ENCODE results near the gene TRA2A. TPM values are rescaled to one million over a fixed set of nuclear protein-coding genes. Genes with fewer than 3 reads are reported as not detected.

Gene TRA2A
- total RNA-seq, 4 donors from 2014 or later: 42.7 to 91.3 (median 50.2) TPM

DNA sequence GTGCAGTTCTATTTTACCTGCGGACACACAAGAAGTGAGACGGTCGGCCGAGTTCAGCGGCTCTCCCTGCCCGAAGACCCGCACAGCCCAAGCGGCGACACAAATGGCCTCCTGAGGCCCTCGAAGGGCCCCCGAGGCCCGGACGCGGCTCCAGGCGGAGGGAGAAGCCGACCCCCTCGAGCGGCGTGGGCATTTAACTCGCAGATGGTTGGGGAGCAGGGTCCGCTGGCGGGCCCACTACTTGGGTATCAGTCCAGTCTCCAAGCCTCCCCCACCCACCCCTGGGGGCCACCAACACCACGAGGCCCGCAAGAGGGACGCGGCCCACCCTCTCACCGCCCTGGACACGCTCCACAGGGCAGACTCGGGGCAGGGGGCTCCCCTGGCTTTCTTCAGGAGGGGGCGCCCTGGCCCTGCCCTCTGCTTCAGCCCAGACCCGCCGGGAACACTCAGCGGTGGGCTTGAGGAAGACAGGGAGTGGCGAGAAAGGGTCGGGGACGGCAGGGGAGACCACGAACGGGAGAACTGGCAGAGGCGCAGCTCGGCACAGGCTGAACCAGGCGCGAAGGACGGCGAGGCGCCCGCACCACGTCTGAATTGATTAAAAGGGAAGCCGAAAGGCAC, 63.1 kb downstream of the TRA2A start:
- TF ChIP-seq, protein P1, sequence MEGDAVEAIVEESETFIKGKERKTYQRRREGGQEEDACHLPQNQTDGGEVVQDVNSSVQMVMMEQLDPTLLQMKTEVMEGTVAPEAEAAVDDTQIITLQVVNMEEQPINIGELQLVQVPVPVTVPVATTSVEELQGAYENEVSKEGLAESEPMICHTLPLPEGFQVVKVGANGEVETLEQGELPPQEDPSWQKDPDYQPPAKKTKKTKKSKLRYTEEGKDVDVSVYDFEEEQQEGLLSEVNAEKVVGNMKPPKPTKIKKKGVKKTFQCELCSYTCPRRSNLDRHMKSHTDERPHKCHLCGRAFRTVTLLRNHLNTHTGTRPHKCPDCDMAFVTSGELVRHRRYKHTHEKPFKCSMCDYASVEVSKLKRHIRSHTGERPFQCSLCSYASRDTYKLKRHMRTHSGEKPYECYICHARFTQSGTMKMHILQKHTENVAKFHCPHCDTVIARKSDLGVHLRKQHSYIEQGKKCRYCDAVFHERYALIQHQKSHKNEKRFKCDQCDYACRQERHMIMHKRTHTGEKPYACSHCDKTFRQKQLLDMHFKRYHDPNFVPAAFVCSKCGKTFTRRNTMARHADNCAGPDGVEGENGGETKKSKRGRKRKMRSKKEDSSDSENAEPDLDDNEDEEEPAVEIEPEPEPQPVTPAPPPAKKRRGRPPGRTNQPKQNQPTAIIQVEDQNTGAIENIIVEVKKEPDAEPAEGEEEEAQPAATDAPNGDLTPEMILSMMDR (IDR thresholded peaks at IDR 0.05; ENCODE audit: low read depth): no peak

DNA sequence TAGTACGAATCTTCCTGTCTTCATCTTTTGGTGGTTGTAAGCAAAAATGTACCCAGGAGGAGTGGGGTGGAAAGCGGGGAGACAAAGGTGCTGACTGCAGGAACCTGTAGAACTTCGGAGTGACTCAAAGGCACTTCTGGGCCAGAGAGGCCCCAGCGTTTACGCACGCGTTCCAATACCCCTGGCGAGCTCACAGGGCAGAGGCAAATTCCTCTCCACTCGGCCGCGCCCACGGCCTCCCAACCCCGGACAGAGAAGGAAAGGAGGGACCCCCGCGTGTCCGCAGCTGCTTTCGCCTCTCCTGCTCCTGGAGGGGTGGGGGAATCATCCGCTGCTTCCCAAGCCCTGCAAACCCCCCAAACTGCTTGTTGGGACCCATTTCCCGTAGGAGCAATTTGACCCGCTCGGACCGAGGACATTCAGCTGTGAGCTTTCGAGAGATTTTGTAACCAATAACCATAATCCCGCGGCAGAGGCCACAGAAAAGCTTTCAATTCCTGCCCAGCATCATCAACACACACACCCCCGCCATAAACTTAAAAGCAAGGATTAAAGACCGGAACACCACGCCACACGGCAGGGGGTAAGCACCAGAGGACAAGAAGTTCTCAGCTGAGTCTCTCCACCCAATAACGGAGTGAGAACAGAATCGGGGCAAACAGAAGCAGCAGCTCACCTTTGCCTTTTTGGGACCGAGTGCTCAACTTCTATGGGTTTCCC, 63.8 kb downstream of the TRA2A start:
- TF ChIP-seq, protein P1 (IDR thresholded peaks at IDR 0.05; ENCODE audit: low read depth): no peak

DNA sequence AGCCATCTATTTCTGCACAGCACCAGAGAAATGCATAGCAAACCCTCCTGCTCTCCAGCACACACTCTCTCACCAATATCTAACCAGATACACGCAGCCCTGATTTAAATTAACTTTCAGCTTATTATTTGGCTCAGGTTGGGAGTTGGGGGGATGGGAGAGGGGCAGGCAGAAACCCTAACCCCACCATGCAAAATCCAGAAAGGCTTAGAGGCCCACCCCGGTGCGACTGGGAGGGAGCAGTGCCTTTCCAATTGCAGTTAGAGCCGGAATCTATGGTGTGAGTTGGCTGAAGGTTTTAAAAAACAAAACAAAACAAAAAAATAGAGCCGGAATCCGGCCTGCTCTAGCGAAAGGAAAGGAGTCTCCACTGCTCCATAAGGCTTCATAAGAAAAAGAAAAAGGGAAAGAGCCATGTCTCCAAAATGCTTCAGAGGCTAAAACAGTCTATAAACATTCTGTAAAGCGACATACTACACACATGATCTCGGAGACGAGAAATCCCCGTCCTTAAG, 64.4 kb downstream of the TRA2A start:
- TF ChIP-seq, protein P1 (IDR thresholded peaks at IDR 0.05; ENCODE audit: low read depth): no peak

DNA sequence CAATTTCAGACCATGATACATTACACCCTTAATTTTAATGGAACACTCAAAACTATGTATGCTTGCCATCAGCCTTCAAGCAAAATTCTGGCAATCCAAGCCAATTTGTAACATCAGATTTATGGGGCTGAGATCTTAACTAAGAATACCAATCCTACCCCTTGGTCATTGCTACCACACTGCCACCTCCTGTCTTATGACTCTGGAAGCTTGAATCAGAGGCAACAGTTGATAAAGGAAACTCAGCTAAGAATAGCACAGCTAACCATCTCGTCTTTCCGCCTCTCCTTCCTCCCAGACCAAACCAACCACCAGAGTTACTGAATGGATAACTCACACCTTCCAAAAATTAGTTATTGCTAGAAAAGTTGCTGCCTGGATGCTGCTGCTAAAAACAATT, 68.9 kb downstream of the TRA2A start:
- TF ChIP-seq, protein P1 (IDR thresholded peaks at IDR 0.05; ENCODE audit: low read depth): no peak

DNA sequence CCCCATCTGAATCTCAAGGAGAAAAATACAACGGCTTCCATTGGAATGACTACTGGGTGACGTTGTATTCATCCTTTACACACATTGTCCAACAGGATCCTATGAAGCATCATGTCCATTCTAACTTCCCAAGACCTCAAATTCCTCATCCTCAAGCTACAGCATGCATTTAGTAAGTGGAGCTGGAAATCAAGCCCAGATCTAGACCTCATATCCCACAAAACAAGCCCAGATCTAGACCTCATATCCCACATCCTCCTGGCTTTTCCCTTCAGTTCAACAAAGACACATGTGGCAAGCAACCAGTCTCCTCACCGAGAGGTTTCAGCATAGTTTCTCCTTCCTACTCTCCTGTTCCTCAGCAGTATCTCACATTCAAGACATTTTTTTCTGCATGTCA, 73.7 kb downstream of the TRA2A start:
- TF ChIP-seq, protein P1 (IDR thresholded peaks at IDR 0.05; ENCODE audit: low read depth): no peak

DNA sequence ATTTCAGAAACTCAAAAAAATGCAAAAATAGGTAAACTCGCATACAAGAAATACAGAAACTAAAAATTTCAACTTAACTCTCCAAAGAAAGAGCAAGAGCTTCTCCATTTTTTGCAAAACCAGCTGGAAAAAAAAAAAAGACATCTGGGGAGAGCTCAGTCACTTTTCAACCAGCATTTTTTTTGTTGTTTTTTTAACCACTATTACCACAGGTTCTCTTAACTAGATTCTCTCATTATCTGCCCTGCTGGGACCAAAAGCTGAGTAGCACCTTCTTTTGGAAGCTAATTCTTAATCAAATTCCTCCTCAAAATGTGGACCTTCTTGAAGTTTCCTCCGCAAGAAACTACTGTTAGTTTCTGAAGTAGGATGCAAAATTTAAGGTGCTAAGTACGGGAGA, 75.7 kb downstream of the TRA2A start:
- TF ChIP-seq, protein P1 (IDR thresholded peaks at IDR 0.05; ENCODE audit: low read depth): no peak

DNA sequence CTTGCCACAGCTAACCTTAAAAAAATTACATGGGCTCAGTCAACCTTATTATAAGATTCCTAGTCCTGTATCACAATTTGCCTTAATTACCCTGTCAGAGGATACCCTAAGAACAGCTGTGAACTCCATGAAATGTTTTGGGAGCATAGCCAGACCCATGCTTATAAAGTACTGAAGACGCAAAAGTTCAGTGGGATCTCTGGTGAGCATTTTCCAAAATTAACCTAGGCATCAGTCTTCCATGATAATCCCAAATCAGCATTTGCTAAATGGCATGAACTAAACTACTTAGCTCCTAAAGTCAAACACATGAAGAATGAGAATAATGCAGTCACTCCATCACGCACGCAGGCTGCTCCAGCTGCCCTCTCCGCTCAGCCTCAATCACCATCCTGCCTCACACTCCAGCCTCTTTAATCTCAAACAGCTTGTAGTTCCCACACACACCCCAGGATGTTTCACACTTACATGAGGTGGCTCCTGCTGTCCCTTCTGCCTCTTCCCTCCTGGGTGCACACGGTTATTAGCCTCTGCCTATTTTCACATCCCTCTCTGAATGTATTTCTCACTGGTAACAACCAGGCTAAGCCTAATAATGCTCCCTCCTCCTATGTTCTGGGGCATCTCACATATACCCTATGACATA, 76.8 kb downstream of the TRA2A start:
- TF ChIP-seq, protein P1 (IDR thresholded peaks at IDR 0.05; ENCODE audit: low read depth): no peak
